Activated T-helper 9 cell treated with anti-CD3 and anti-CD28 coated beads, Interleukin-2, amount 50 U/mL, for 16 hours (primary cell): ENCODE results near the gene BUB1B.

ENCODE experiments used
- DNase-seq: peaks from one replicate; pipeline ENCODE4 v3.0.0-alpha.2; 2020; ENCODE audit warnings: low read depth

The BUB1B gene

DNA sequence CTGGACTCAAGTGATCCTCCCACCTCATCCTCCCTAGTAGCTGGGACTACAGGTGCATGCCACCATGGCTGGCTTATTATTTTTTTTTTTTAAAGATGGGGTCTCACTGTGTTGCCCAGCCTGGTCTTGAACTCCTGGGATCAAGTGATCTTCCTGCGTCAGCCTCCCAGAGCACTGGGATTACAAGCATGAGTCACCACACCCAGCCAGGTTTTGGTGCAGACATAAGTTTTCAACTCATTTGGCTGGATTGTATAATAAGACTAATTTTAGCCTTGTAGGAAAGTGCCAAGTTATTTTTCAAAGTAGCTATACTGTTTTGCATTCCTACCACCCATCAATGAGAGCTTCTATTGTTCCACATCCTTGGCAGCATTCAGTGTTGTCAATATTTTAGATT, 32.1 kb downstream of the BUB1B start:
- no peak for DNase-seq

GRCh38 chr15:40197434-40197833, 36.6 kb downstream of the BUB1B start:
- no peak for DNase-seq

DNA sequence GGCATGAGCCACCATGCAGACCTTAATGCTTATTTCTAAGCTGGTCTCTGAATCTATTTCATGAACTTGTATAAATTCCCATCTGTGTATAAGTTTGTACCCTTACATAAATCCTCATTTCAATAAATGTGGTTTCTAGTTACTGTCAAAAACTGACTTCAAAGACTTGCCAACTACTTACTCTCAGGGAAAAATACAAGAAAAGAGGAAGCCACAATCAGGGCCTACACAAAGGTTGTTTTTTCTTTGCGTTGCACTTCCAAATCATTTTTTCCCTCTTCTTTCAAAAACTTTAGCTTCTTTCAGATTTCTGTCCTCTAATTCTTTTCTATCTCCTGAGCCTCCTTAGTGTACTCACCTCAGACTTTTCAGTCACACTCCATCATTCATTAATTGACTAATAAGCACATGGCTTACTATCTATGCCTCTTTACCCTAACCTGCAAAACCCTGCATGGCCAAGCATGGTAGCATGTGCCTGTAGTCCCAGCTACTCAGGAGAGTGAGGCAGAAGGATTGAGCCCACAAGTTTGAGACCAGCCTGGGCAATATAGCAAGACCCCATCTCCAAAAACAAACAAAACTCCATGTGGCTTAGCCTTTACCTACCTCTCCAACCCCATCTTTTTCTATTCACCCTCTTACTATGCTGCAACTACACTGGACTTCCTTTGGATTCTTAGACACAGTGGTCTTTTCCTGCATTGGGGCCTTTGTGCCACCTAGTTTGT, 37.7 kb downstream of the BUB1B start:
- DNase-seq = no peak

GRCh38 chr15:40204100-40204499, 43.2 kb downstream of the BUB1B start:
- DNase-seq = no peak

DNA sequence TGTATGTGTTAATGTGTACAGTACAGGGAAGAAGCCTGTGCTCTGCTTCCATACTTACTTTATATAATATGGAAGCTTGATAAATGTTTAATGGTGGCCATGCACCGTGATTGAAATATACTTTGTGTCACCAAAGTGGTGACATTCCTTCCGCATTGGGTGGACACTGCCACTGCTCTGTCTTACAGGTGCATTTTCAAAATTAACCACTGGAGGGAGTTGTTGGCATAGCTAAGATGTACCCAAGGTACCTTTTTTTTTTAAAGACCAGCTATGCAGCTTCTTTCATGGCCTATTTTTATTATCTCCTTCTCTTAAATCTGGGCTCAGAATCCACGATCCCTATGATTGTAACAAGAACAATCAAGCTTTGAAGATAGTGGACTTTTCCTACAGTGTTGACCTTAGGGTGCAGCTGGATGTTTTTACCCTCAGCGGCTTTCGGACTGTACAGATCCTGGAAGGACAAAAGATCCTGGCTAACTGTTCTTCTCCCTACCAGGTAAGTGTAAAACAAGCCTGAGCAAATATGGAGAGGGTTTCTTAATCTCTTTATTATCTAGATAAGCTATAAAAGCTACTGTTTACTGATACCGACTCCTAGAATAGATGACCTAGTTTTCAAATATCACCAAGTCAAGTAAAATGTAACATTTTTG, 56.4 kb downstream of the BUB1B start:
- no peak for DNase-seq

DNA sequence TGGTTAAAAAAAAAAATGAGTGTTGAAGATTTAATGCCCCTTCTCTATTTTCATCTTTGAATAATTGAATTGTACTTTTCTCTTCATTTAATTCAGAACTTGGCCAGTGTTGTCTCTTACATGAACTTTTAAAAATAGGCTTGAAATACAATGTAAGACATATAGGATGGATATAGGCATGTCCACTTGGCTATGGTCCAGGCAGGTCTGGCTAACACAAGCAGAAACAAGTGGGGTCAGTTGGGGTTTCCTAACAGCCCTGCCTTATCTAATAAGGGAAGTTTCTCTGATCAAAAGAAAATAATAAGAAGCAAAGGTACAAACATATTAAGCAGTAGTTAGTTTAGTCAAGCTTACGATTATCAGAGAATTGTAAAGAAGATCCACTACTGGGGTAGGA, 58.9 kb downstream of the BUB1B start:
- DNase-seq = no peak

GRCh38 chr15:40222131-40222530, 61.3 kb downstream of the BUB1B start:
- DNase-seq = no peak

GRCh38 chr15:40226736-40227135, 65.9 kb downstream of the BUB1B start:
- DNase-seq = no peak

DNA sequence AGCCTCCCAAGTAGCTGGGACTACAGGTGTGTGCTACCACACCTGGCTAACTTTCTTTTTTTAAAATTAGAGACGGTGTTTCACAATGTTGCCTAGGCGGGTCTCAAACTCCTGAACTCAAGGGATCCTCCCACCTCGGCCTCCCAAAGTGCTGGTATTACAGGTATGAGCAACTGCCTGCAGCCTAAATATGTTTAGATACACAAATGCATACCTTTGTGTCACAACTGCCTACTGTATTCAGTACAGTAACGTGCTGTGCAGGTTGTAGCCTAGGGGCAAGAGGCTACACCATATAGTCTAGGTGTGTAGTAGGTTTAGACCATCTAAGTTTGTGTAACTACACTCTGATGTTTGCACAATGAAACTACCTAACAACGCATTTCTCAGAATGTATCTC, 68.4 kb downstream of the BUB1B start:
- DNase-seq = no peak

DNA sequence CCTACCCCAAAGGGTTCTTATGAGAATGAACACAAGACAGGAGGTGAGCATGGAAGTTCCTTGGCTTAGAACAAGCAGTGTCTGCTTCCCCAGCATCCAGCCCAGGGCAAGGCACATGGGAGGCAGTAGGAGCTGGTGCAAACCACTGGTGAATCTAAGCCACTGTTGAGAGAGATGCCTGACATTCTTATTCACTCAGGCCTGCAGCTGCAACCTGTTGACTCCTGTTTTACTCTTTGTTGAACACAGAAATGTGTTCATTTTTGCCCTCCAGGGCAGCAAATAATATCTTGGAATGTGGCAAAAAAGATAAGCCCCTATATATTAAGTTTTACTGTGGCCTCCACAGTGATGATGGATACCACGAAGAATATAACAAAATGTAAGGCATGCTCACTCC, 69.1 kb downstream of the BUB1B start:
- DNase-seq = no peak

- no peak for DNase-seq
Observed at GRCh38 chr15:40232625-40233070, 71.8 kb downstream of the BUB1B start.

DNA sequence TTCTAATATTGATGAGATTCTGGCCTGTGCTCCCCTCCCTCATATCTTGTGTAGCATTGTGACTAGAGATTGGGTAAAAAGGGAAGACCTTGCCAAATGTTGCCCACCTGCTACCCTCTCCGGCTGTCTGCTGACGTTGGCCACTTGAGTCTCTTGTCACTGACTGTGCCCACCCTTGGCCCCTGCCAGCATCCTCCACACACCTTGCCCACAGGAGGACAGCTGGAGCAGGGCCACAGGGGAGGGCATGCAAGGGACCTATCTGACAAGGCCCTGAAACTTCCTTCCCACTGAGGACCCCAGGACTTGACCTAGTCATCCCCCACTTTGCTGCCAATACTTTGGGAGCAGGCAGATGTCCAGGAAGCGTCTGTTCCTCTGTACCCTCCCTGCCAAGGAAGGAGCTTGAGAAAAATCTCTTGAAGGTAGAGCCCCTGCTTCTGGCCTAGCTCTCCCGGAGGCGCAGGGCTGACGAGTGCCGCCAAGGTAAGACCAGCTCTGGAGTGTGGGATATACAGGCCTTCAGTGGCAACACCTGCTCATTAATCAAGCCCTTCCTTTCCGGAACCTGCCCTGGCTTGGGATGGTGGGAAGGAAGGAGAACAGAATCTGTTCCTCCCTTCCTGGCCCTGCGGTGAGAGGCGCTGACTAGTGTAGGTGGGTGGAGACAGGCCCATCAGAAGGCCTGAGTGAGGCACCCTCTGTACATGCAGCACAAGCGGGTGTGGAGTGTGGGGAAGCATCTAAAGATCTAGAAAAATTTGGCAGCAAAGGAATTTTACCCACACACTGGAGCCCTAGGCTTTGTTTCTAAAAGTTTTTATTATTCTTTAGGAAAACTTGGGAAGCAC, 73.1 kb downstream of the BUB1B start:
- no peak for DNase-seq

DNA sequence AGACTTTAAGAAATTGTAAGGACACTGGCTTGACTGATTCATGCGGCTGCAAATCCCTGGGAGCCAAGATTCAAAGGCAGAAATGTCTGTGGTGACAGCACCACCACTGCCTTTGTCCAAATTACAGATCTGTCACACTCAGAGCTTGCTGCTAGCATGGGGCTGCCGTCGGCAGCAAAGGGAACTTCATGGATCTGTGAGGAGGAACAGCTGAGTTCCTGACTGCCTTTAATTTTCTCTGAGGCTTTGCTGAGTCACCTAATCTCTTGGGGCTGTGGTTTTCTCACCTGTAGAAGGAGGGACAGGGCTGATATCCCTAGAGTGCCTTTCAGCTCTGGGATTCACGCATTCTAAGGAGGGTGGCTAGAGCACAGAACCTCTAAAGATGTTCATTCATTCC, 73.9 kb downstream of the BUB1B start:
- no peak for DNase-seq

DNA sequence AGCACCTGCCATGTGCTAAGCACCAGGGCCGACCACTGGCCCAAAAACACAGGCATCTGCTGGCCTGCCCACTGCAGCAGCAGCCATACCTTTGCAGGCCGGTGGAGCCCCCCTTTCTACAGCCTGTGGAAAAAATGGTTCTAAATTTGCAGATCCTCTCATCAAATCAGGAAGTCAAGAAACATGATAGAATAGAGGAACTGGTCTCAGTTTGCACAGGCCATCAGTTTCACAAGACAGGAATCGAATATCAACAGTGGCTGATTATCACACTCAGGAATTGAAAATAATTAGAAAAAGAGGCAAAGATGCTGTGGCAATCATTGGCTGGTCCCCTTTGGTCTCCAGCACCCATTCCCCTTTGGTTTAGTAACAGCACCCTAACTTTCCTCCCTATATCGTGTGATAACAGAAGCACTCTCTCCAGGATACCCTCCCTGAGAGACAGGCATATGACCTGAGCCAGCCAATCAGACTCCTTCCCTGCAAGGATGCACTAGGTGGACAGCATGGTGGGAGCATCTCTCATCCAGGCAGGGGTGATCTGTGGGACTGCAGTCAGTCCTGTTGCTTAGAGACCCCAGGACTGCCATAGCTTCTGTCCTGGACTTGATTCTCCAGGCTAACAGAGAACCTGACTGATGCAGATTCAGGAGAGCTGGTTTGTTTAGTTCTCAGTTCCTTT, 74.5 kb downstream of the BUB1B start:
- DNase-seq = no peak

GRCh38 chr15:40238532-40239403, 77.9 kb downstream of the BUB1B start, which contains the start of gene PAK6:
Gene PAK6, plus strand, starts transcription at chr15:40239063. Its CDS starts 25,723 bp downstream, at chr15:40264786.
- DNase-seq = no peak

DNA sequence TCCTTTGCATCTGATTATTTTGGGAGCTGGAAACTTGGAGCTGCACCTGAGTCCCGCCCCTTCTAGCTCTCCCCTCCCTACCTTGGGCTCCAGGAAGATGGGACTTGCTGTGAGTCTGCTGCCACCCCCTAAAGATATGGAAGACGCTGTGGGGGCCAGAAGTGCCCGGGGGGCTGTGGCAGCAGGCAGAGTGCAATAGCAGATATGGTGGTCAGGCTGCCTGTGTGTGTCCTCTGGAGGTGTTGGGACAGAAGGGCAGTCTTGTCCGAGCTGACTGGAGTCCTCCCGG, 78.5 kb downstream of the BUB1B start:
- no peak for DNase-seq

DNA sequence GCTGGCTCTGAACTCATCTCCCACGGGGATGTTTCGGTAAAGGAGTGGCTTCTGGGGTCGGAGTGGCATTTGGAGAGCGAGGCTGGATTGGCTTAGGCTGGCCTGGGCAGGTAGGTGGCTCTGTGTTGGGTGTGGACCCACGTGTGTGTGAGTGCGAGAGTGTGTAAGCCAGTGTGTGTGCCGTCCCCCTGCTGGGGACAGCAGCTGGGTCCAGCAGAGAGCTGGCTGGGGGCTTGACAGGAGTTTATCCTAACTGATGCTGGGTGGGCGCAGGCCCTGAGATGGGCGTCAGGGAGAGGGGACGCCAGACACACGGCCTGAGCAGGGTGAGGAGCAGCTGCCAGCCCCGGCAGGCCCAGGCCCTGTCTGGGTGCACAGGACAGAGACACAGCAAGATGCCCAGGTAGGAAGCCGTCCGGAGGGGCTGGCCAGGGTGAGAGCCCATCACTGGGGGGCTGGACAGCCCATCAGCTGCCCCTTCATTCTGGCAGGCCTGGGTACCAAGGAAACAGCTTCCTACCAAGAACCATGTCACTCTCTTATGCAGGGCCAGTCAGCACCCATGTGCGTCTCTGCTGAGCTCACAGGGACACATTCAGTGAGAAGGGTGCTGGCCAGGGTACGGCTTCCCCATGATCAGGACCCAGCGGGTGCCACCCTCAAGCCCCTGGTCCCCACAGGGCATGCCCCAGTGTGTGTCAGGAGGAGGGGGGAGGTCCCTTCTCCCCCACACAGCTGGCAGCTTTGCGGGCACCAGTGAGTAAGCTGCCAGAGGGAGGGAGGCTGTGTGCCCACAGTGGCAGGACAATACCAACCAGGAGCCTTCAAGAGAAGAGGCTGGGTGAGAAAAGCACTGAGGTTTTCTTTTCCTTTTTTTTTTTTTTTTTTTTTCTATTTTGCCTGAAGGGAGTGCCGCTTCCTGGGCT, 79.1 kb downstream of the BUB1B start:
- DNase-seq = no peak

DNA sequence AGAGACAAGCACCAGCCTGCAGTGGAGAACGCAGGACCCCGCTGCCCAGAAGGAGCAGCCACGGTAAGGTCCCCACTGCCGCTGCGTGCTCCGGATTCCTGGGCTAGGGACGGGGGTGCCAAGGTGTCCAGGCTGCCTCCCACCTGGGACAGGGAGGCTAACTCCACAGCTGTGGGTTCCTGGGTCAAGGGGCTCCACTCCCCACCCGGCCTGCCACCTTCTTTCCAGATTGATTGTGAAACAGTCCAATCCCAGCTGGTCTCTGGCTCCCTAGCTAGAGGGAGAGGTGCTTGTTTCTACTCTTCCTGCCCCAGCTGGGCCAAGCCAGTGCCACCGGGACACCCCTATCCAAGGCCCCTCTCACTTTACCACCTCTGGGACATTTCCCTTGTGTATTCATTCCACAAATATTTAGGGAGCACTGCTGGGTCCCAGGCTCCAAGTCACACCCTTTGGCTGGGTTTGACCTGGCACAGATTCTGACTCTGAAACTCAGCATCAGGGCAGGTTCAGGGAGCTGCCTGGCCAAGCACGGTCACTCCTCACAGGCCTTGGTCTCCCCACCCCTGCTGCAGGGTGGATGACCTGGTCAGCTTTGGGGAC, 79.9 kb downstream of the BUB1B start:
- DNase-seq = no peak

- no peak for DNase-seq
Observed at GRCh38 chr15:40241269-40242212, 80.7 kb downstream of the BUB1B start.
